OCI-LY3 (cell line): ENCODE measurements around the gene COL4A2.

ENCODE experiments used
- H2AFZ ChIP-seq: fragments of 200-600, 300-600 bp; shearing (Covaris generic); 2 replicates; pipeline ENCODE4 v1.6.0; 2014; ENCODE audit warnings: antibody characterized with exemption, low read depth, low read length
- H3K27ac ChIP-seq: fragments of 200-600, 300-600 bp; sonication (generic); 2 replicates; pipeline ENCODE4 v1.5.1; 2014; ENCODE audit warnings: mild to moderate bottlenecking, low read length, moderate library complexity, mixed read lengths
- H3K27me3 ChIP-seq: fragments of 200-600, 300-600 bp; sonication (generic); 2 replicates; pipeline ENCODE4 v1.6.1; 2014; ENCODE audit warnings: low read depth, low read length, mixed read lengths
- H3K36me3 ChIP-seq: fragments of 200-600, 300-600 bp; sonication (generic); replicated peaks from 2 replicates; pipeline ENCODE3; 2014; ENCODE audit warnings: low read depth, low read length, mixed read lengths
- H3K4me1 ChIP-seq: fragments of 300-600, 200-600 bp; sonication (generic); 2 replicates; pipeline ENCODE4 v1.6.1; 2014; ENCODE audit warnings: low read length, mixed read lengths
- H3K4me2 ChIP-seq: fragments of 200-600, 300-600 bp; sonication (generic); 2 replicates; pipeline ENCODE4 v1.6.1; 2014; ENCODE audit warnings: low read length, mixed read lengths
- H3K4me3 ChIP-seq: fragments of 300-600, 200-600 bp; sonication (generic); 2 replicates; pipeline ENCODE4 v1.5.1; 2014; ENCODE audit warnings: antibody characterized with exemption, mild to moderate bottlenecking, low read length, moderate library complexity
- H3K79me2 ChIP-seq: fragments of 300-600, 200-600 bp; shearing (Covaris generic); 2 replicates; pipeline ENCODE4 v1.6.1; 2014; ENCODE audit warnings: mild to moderate bottlenecking, low read length, mixed read lengths
- H3K9ac ChIP-seq: fragments of 300-600, 200-600 bp; shearing (Covaris generic); 2 replicates; pipeline ENCODE4 v1.6.0; 2014; ENCODE audit warnings: mild to moderate bottlenecking, low read length, moderate library complexity
- H3K9me3 ChIP-seq: fragments of 200-600, 300-600 bp; shearing (Covaris generic); 2 replicates; pipeline ENCODE4 v1.6.1; 2014; ENCODE audit warnings: low read length, mixed read lengths; ENCODE audit not compliant: insufficient read depth
- H4K20me1 ChIP-seq: fragments of 200-600, 300-600 bp; sonication (generic); 2 replicates; pipeline ENCODE4 v1.6.1; 2016; ENCODE audit warnings: low read length, mixed read lengths; ENCODE audit not compliant: insufficient read depth
- EZH2phosphoT487 ChIP-seq: fragments of 200-600 bp; shearing (Covaris generic); IDR thresholded peaks from 2 replicates; pipeline ENCODE4 v1.6.1; 2018; ENCODE audit warnings: antibody characterized with exemption, mixed run types, low read depth
- TF ChIP-seq, protein P1 (sequence below): fragments of 200-600, 300-600 bp; sonication (generic); IDR thresholded peaks from 2 replicates; pipeline ENCODE4 v1.5.1; 2014; ENCODE audit warnings: antibody characterized with exemption, low read length, low read depth

Gene COL4A2

DNA sequence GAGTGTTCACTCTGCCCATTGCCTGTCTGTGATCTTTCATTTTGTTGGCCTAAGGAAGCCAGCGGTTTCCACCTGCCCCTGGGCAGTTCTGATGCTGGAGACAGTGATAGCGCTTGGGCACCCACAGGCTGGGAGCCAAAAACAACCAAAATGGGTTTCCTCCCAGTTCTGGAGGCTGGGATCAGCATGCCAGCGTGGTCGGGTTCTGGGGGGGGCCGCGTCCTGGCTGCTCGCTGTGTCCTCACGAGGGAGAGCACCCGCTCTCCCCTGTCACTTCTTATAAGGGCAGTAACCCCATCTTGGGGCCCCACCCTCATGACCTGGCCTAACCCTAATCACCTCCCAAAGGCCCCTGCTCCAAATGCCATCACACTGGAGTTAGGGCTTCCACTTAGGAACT lies 186.5 kb downstream of the COL4A2 start:
- H3K9ac ChIP-seq, result no peak overlapping the region
- no peak overlapping the region for H3K27ac ChIP-seq
- no peaks in the 10 kb centered on the region for H3K9me3 ChIP-seq
- no peak overlapping the region for H2AFZ ChIP-seq
- H3K4me2 ChIP-seq, result no peak overlapping the region
- no peaks in the 10 kb centered on the region for H4K20me1 ChIP-seq
- no peaks in the 10 kb centered on the region for H3K4me1 ChIP-seq
- no peak for TF ChIP-seq EZH2phosphoT487
- TF ChIP-seq, protein P1, sequence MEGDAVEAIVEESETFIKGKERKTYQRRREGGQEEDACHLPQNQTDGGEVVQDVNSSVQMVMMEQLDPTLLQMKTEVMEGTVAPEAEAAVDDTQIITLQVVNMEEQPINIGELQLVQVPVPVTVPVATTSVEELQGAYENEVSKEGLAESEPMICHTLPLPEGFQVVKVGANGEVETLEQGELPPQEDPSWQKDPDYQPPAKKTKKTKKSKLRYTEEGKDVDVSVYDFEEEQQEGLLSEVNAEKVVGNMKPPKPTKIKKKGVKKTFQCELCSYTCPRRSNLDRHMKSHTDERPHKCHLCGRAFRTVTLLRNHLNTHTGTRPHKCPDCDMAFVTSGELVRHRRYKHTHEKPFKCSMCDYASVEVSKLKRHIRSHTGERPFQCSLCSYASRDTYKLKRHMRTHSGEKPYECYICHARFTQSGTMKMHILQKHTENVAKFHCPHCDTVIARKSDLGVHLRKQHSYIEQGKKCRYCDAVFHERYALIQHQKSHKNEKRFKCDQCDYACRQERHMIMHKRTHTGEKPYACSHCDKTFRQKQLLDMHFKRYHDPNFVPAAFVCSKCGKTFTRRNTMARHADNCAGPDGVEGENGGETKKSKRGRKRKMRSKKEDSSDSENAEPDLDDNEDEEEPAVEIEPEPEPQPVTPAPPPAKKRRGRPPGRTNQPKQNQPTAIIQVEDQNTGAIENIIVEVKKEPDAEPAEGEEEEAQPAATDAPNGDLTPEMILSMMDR, result no peak
- H3K27me3 ChIP-seq, result 0 out of 2 replicates have a peak, but pooled peaks cover 5% of the 10 kb centered on the region
- H3K79me2 ChIP-seq, result no peaks in the 10 kb centered on the region
- H3K36me3 ChIP-seq, result no peaks in the 10 kb centered on the region
- H3K4me3 ChIP-seq, result no peak overlapping the region

DNA sequence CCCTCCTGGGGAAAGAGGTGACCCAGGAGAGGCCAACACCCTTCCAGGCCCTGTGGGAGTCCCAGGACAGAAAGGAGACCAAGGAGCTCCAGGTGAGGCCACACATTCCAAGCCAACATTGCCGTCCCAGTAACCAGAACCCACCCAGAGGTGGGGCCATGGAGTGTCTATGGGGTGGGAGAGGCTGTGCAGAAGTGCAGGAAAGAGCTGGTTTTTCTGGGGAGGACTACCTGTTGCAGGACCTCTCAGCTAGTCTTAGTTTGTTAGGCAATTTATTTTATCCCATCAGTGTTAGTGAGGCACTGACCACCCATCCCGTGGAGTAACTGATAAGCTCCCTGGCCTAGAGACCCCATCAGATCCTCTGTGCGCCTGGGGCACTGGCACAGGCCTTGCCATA lies 188.3 kb downstream of the COL4A2 start:
- no peaks in the 10 kb centered on the region for H4K20me1 ChIP-seq
- no peak overlapping the region for H2AFZ ChIP-seq
- 0 out of 2 replicates have a peak, but pooled peaks cover 5% of the 10 kb centered on the region for H3K9me3 ChIP-seq
- peaks cover 9% of the 10 kb centered on the region; the same call in 1 of the 2 replicates for H3K27me3 ChIP-seq
- H3K79me2 ChIP-seq, result no peaks in the 10 kb centered on the region
- no peaks in the 10 kb centered on the region for H3K4me1 ChIP-seq
- no peaks in the 10 kb centered on the region for H3K36me3 ChIP-seq
- no peak overlapping the region for H3K27ac ChIP-seq
- no peak overlapping the region for H3K4me2 ChIP-seq
- TF ChIP-seq, protein P1, result no peak
- no peak for TF ChIP-seq EZH2phosphoT487
- no peak overlapping the region for H3K4me3 ChIP-seq
- H3K9ac ChIP-seq, result no peak overlapping the region

DNA sequence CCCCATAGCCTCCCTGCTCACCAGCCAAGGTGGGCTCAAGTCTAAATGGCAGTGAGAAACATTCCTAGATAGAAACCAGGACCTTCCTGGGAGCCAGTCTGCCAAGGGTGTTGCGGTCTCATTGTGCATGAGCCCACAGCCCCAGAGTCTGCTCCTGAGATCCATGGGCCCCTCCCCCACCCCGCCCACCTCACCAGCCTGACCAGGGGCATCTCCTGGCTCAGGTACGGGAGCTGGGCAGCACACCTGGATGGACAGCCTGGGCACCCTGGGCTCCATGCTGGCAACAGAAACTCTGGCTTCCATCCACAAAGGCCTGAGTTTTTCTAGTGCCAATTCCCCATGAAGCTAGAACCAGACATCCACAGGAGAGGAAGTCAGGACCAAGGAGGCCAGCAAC lies 188.8 kb downstream of the COL4A2 start:
- Histone ChIP-seq H3K9me3 (0 out of 2 replicates have a peak, but pooled peaks cover 9% of the 10 kb centered on the region), H3K36me3 (no peaks in the 10 kb centered on the region), H3K4me2 (no peak overlapping the region), H3K27ac (no peak overlapping the region), H3K9ac (no peak overlapping the region), H4K20me1 (no peaks in the 10 kb centered on the region), H3K79me2 (no peaks in the 10 kb centered on the region), H3K27me3 (peaks cover 14% of the 10 kb centered on the region), H3K4me1 (no peaks in the 10 kb centered on the region), H3K4me3 (no peak overlapping the region), H2AFZ (no peak overlapping the region)
- no peak for TF ChIP-seq EZH2phosphoT487
- TF ChIP-seq, protein P1, result no peak

DNA sequence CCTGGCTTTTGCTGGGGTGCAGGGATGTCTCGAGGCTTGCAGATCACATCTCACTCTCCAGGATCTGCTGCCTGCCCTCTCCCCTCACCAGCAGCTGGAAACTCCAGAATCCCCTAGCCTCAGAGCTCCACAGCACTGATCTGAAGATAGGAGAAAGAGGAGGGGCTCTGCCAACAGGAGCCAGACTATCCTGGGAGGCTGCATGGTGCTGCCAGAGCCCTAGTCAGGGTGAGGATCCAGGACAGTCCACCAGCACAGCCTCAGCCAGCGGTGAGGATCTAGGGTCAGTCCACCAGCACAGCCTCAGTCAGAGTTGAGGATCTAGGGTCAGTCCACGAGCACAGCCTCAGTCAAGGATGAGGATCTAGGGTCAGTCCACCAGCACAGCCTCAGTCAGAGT lies 189.2 kb downstream of the COL4A2 start:
- Histone ChIP-seq H3K9ac (no peak overlapping the region), H3K36me3 (no peaks in the 10 kb centered on the region), H4K20me1 (no peaks in the 10 kb centered on the region), H2AFZ (no peak overlapping the region), H3K27me3 (peaks cover 17% of the 10 kb centered on the region), H3K4me2 (no peak overlapping the region), H3K4me1 (no peaks in the 10 kb centered on the region), H3K79me2 (no peaks in the 10 kb centered on the region), H3K9me3 (0 out of 2 replicates have a peak, but pooled peaks cover 9% of the 10 kb centered on the region), H3K27ac (no peak overlapping the region), H3K4me3 (no peak overlapping the region)
- TF ChIP-seq EZH2phosphoT487, result no peak
- TF ChIP-seq, protein P1, result no peak
